Activated B cell treated with CpG ODN at 0.5 μM for 24 hours (primary cell): ENCODE measurements around the gene EIF2A. TPM values are rescaled to one million over a fixed set of nuclear protein-coding genes. Genes with fewer than 3 reads are reported as not detected.

ENCODE experiments used
- ATAC-seq: fragments of 200-7000 bp; cut with Tn5 transposase; one replicate; pipeline ENCODE4 v1.10.0; 2021; ENCODE audit warnings: low read depth, mild to moderate bottlenecking, moderate library complexity
- CTCF ChIA-PET: fragments of 350-600 bp; sonication (Branson Sonifier 250); formaldehyde crosslinking; loops from one replicate; lab custom pipeline; 2021; ENCODE audit warnings: antibody characterized with exemption; lab: Charles Lee
- POLR2A ChIA-PET: fragments of 350-600 bp; sonication (Branson Sonifier 250); formaldehyde crosslinking; loops from one replicate; lab custom pipeline; 2021; ENCODE audit warnings: antibody characterized with exemption; lab: Charles Lee
- DNase-seq: peaks from one replicate; pipeline ENCODE4 v3.0.0; 2022
- H3K27ac Mint-ChIP-seq: one replicate; pipeline ENCODE4 v1.8.0; 2020; ENCODE audit warnings: mixed read lengths
- H3K27me3 Mint-ChIP-seq: one replicate; pipeline ENCODE4 v1.8.0; 2021; ENCODE audit warnings: mixed read lengths
- H3K36me3 Mint-ChIP-seq: one replicate; pipeline ENCODE4 v1.8.0; 2021; ENCODE audit warnings: low read depth, mixed read lengths
- H3K4me1 Mint-ChIP-seq: one replicate; pipeline ENCODE4 v1.8.0; 2021; ENCODE audit warnings: mixed read lengths
- H3K4me3 Mint-ChIP-seq: one replicate; pipeline ENCODE4 v1.8.0; 2020; ENCODE audit warnings: mild to moderate bottlenecking, mixed read lengths
- H3K9me3 Mint-ChIP-seq: one replicate; pipeline ENCODE4 v1.8.0; 2020; ENCODE audit warnings: mixed read lengths
- CTCF ChIP-seq: fragments of 200-600 bp; IDR thresholded peaks from one replicate; pipeline ENCODE4 v1.8.0; 2022; ENCODE audit warnings: antibody characterized with exemption, mild to moderate bottlenecking
- intact Hi-C: fragments of 100-400 bp; cut with micrococcal nuclease; formaldehyde crosslinking; loops from one replicate; pipeline ENCODE4 v1.15.1; 2024
- total RNA-seq: library from RNA; stranded (reverse); gene quantifications from 2 replicates; pipeline ENCODE4 v1.2.3, GENCODE V29; 2022

EIF2A gene
- total RNA-seq, 1 donor from 2014 or later: 109 TPM

- CTCF ChIA-PET: no interaction called here
- no peak for TF ChIP-seq CTCF
- DNase-seq (no peak), ATAC-seq (no peak)
- H3K9me3 Mint-ChIP-seq: no peaks in the 10 kb centered on the region
- POLR2A ChIA-PET: interaction anchor here (1.1 to 1.7 kb wide), 2 partner anchors 10 to 15 kb away, joined by 4 to 5 read pairs; partner anchors contain the start of gene SELENOT
- intact Hi-C loops: no loop called here
- H3K36me3 Mint-ChIP-seq: peaks cover 26% of the 10 kb centered on the region
- peak overlapping the region; percentile 11 for H3K27ac Mint-ChIP-seq
- no peaks in the 10 kb centered on the region for H3K27me3 Mint-ChIP-seq
- no peak overlapping the region for H3K4me3 Mint-ChIP-seq
- no peaks in the 10 kb centered on the region for H3K4me1 Mint-ChIP-seq
These were observed 41.6 kb downstream of the EIF2A start for GRCh38 chr3:150588027-150588830.

DNA sequence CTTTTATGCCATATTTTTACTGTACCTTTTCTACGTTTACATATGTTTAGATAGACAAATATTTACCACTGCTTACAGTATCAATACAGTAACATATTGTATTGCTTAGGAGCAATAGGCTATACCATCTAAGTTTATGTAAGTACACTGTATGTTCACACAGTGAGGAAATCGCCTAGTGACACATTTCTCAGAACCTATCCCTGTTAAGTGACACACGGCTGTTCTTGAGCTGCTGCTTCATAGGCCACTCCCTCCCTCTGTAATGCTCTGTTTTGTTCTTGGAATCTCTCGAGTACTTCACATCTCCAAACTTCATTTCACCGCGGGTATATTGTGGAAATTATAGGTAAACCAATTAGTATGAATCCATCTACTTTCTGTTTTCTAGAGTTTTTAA lies 43.2 kb downstream of the EIF2A start:
- no peak for TF ChIP-seq CTCF
- peaks cover 18% of the 10 kb centered on the region for H3K36me3 Mint-ChIP-seq
- no peak overlapping the region for H3K4me3 Mint-ChIP-seq
- CTCF ChIA-PET: no interaction called here
- DNase-seq (no peak), ATAC-seq (no peak)
- POLR2A ChIA-PET: no interaction called here
- H3K9me3 Mint-ChIP-seq: no peaks in the 10 kb centered on the region
- no peak overlapping the region for H3K27ac Mint-ChIP-seq
- H3K27me3 Mint-ChIP-seq: no peaks in the 10 kb centered on the region
- peaks cover 2% of the 10 kb centered on the region for H3K4me1 Mint-ChIP-seq
- intact Hi-C loops: no loop called here

- intact Hi-C loops: no loop called here
- Mint-ChIP-seq H3K4me3 (no peak overlapping the region), H3K9me3 (no peaks in the 10 kb centered on the region), H3K36me3 (no peaks in the 10 kb centered on the region), H3K4me1 (peaks cover 18% of the 10 kb centered on the region), H3K27ac (no peak overlapping the region), H3K27me3 (no peaks in the 10 kb centered on the region)
- TF ChIP-seq CTCF: no peak
- ChIA-PET POLR2A (interaction anchor here (1.6 kb wide), 1 partner anchor 11 kb away, joined by 4 read pairs; no protein-coding TSS in a partner anchor), CTCF (no interaction called here)
- no peak for ATAC-seq
- no peak for DNase-seq
These were observed 47.6 kb downstream of the EIF2A start for GRCh38 chr3:150594150-150594549.

DNA sequence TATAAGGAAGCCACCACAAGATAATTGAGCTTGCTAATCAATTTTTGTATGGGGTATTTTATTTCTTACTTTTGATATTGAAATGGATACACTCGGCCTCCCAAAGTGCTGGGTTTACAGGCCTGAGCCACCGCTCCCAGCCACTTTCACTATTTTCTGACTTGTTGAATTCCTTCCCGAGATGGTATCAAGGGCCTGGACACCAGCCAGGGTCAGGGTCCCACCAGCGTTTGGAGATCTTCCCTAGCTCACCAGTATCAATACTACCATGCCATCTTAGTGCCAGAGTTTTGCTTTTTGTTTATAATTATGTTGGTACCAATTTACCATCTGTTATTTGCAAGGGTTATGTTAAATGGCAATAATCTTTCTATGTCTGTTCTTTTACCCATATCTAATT lies 51.1 kb downstream of the EIF2A start:
- H3K27ac Mint-ChIP-seq: peak overlapping the region; percentile 50
- no peaks in the 10 kb centered on the region for H3K9me3 Mint-ChIP-seq
- H3K27me3 Mint-ChIP-seq: no peaks in the 10 kb centered on the region
- CTCF ChIA-PET: interaction anchor here (1.4 kb wide), 1 partner anchor 169 kb away, joined by 3 read pairs; no protein-coding TSS in a partner anchor
- no peaks in the 10 kb centered on the region for H3K36me3 Mint-ChIP-seq
- intact Hi-C loops: loop anchor here (1.0 to 2.0 kb wide), 4 partner anchors 9 to 785 kb away; partner anchors contain the start of gene RNF13
- no peak for DNase-seq
- no peak for TF ChIP-seq CTCF
- no peak for ATAC-seq
- H3K4me3 Mint-ChIP-seq: peak overlapping the region; percentile 32
- H3K4me1 Mint-ChIP-seq: peaks cover 50% of the 10 kb centered on the region
- POLR2A ChIA-PET: interaction anchor here (1.3 to 2.1 kb wide), 5 partner anchors 9 to 169 kb away, joined by 4 to 22 read pairs (median 5); partner anchors contain the start of gene ERICH6
